Measurements from ENCODE around the gene METTL17. TPM values are rescaled to one million over a fixed set of nuclear protein-coding genes. Genes with fewer than 3 reads are reported as not detected.

Gene METTL17
- total RNA-seq, 1 experiment from 2014 or later, result 98.1 TPM

- TF ChIP-seq ZNF512 (CRISPR knock-in tag; IDR thresholded peaks at IDR 0.05; ENCODE audit: borderline replicate concordance), result no peak
- TF ChIP-seq ZNF532 (CRISPR knock-in tag; IDR thresholded peaks at IDR 0.05; ENCODE audit: borderline replicate concordance), result no peak
- no peak for TF ChIP-seq KAT7 (CRISPR knock-in tag; IDR thresholded peaks at IDR 0.05; ENCODE audit: borderline replicate concordance)
- no peak for TF ChIP-seq ZNF425 (CRISPR knock-in tag; conservative IDR thresholded peaks at IDR 0.05)
- TF ChIP-seq NR1H2 (CRISPR knock-in tag; IDR thresholded peaks at IDR 0.05), result no peak
- TF ChIP-seq E2F1 (CRISPR knock-in tag; IDR thresholded peaks at IDR 0.05), result no peak
- TF ChIP-seq ZNF263 (CRISPR knock-in tag; IDR thresholded peaks at IDR 0.05; ENCODE audit: low read depth), result no peak
These were observed 6.7 kb downstream of the METTL17 start (continued) for GRCh38 chr14:20996521-20996920.

GRCh38 chr14:20997115-20997514 lies 7.3 kb downstream of the METTL17 start:
- peaks cover 46% of the 10 kb centered on the region for H3K36me3 Mint-ChIP-seq
- ATAC-seq (no peak), DNase-seq (ENCODE audit: low spot score) (no peak)
- POLR2A ChIA-PET, result interaction anchor here (0.6 to 0.7 kb wide), 2 partner anchors 74 to 196 kb away, joined by 5 to 8 read pairs; no protein-coding TSS in a partner anchor
- CTCF ChIA-PET, result interaction anchor here (0.6 to 5.6 kb wide), 11 partner anchors 9 to 171 kb away, joined by 3 to 78 read pairs (median 5); no protein-coding TSS in a partner anchor
- no peaks in the 10 kb centered on the region; the same call in 1 of the 2 replicates for H3K27me3 Mint-ChIP-seq (ENCODE audit: low read depth)
- peak overlapping the region; percentile 78; the same call in 1 of the 2 replicates for H3K27ac Mint-ChIP-seq
- peaks cover 18% of the 10 kb centered on the region for H3K4me1 Mint-ChIP-seq
- no peak overlapping the region for H3K4me3 Mint-ChIP-seq
- no peaks in the 10 kb centered on the region for H3K9me3 Mint-ChIP-seq
- TF ChIP-seq RELA (CRISPR knock-in tag; IDR thresholded peaks at IDR 0.05; ENCODE audit: borderline replicate concordance) (no peak), HMGA2 (CRISPR knock-in tag; IDR thresholded peaks at IDR 0.05) (no peak), MAX (CRISPR knock-in tag; IDR thresholded peaks at IDR 0.05) (no peak), NR3C1 (CRISPR knock-in tag; conservative IDR thresholded peaks at IDR 0.05; ENCODE audit: low read depth) (no peak), ZNF317 (CRISPR knock-in tag; IDR thresholded peaks at IDR 0.05; ENCODE audit: borderline replicate concordance, low read depth) (no peak), GABPB1 (CRISPR knock-in tag; IDR thresholded peaks at IDR 0.05) (no peak), TEAD4 (CRISPR knock-in tag; IDR thresholded peaks at IDR 0.05) (no peak), PREB (CRISPR knock-in tag; IDR thresholded peaks at IDR 0.05; ENCODE audit: borderline replicate concordance) (no peak), GTF2I (CRISPR knock-in tag; conservative IDR thresholded peaks at IDR 0.05) (no peak), ZNF232 (CRISPR knock-in tag; IDR thresholded peaks at IDR 0.05) (no peak), STAT6 (CRISPR knock-in tag; conservative IDR thresholded peaks at IDR 0.05; ENCODE audit: low read depth) (no peak), FOXP1 (CRISPR knock-in tag; IDR thresholded peaks at IDR 0.05; ENCODE audit: borderline replicate concordance) (no peak), CREB1 (CRISPR knock-in tag; IDR thresholded peaks at IDR 0.05) (no peak), E2F5 (CRISPR knock-in tag; IDR thresholded peaks at IDR 0.05) (no peak)

Measured in WTC11 (cell line).